ENCODE measurements around the gene CRISP1. TPM values are rescaled to one million over a fixed set of nuclear protein-coding genes. Genes with fewer than 3 reads are reported as not detected.

CRISP1 gene
- total RNA-seq, 1 donor from 2014 or later: not detected

GRCh38 chr6:49892280-49892679 is 25.9 kb upstream of the CRISP1 start:
- Mint-ChIP-seq H3K27me3 (ENCODE audit: low read depth) (peaks cover 7% of the 10 kb centered on the region), H3K9me3 (ENCODE audit: low read depth) (peaks cover 34% of the 10 kb centered on the region), H3K27ac (ENCODE audit: unreplicated experiment) (no peak overlapping the region), H3K36me3 (ENCODE audit: low read depth) (peaks cover 5% of the 10 kb centered on the region), H3K4me3 (ENCODE audit: unreplicated experiment) (no peak overlapping the region), H3K4me1 (ENCODE audit: low read depth) (no peaks in the 10 kb centered on the region)
- DNase-seq (ENCODE audit: low spot score): no peak
- TF ChIP-seq CTCF (IDR thresholded peaks at IDR 0.05): no peak

- Mint-ChIP-seq H3K4me1 (ENCODE audit: low read depth) (no peaks in the 10 kb centered on the region), H3K27me3 (ENCODE audit: low read depth) (peaks cover 7% of the 10 kb centered on the region), H3K36me3 (ENCODE audit: low read depth) (peaks cover 3% of the 10 kb centered on the region), H3K4me3 (ENCODE audit: unreplicated experiment) (no peak overlapping the region), H3K27ac (ENCODE audit: unreplicated experiment) (no peak overlapping the region), H3K9me3 (ENCODE audit: low read depth) (peaks cover 22% of the 10 kb centered on the region)
- no peak for DNase-seq (ENCODE audit: low spot score)
- TF ChIP-seq CTCF (IDR thresholded peaks at IDR 0.05): no peak
These were observed 24.7 kb upstream of the CRISP1 start for GRCh38 chr6:49890988-49891387.

GRCh38 chr6:49888742-49889431 is 22.6 kb upstream of the CRISP1 start:
- no peak for DNase-seq (ENCODE audit: low spot score)
- Mint-ChIP-seq H3K4me1 (ENCODE audit: low read depth) (no peaks in the 10 kb centered on the region), H3K27ac (ENCODE audit: unreplicated experiment) (no peak overlapping the region), H3K9me3 (ENCODE audit: low read depth) (peaks cover 7% of the 10 kb centered on the region), H3K4me3 (ENCODE audit: unreplicated experiment) (no peak overlapping the region), H3K27me3 (ENCODE audit: low read depth) (peaks cover 5% of the 10 kb centered on the region), H3K36me3 (ENCODE audit: low read depth) (peaks cover 1% of the 10 kb centered on the region)
- no peak for TF ChIP-seq CTCF (IDR thresholded peaks at IDR 0.05)

GRCh38 chr6:49868951-49869529 is 2.7 kb upstream of the CRISP1 start:
- no peak for DNase-seq (ENCODE audit: low spot score)
- H3K4me1 Mint-ChIP-seq (ENCODE audit: low read depth): no peaks in the 10 kb centered on the region
- no peak overlapping the region for H3K4me3 Mint-ChIP-seq (ENCODE audit: unreplicated experiment)
- H3K27ac Mint-ChIP-seq (ENCODE audit: unreplicated experiment): no peak overlapping the region
- H3K36me3 Mint-ChIP-seq (ENCODE audit: low read depth): no peaks in the 10 kb centered on the region
- H3K9me3 Mint-ChIP-seq (ENCODE audit: low read depth): peaks cover 18% of the 10 kb centered on the region
- TF ChIP-seq CTCF (IDR thresholded peaks at IDR 0.05): no peak
- H3K27me3 Mint-ChIP-seq (ENCODE audit: low read depth): no peaks in the 10 kb centered on the region

- Mint-ChIP-seq H3K36me3 (ENCODE audit: low read depth) (no peaks in the 10 kb centered on the region), H3K27ac (ENCODE audit: unreplicated experiment) (no peak overlapping the region), H3K4me1 (ENCODE audit: low read depth) (no peaks in the 10 kb centered on the region), H3K4me3 (ENCODE audit: unreplicated experiment) (no peak overlapping the region), H3K9me3 (ENCODE audit: low read depth) (no peaks in the 10 kb centered on the region), H3K27me3 (ENCODE audit: low read depth) (peaks cover 11% of the 10 kb centered on the region)
- TF ChIP-seq CTCF (IDR thresholded peaks at IDR 0.05): no peak
- no peak for DNase-seq (ENCODE audit: low spot score)
These were observed 10.1 kb downstream of the CRISP1 start for GRCh38 chr6:49856282-49856681.

Data from chondrocyte (in vitro differentiated cells).